Measurements from ENCODE around the gene ABHD16A. TPM values are rescaled to one million over a fixed set of nuclear protein-coding genes. Genes with fewer than 3 reads are reported as not detected.

Gene ABHD16A
- polyA plus RNA-seq, 1 donor from 2014 or later, result 130 TPM

- Histone ChIP-seq H4K20me1 (ENCODE audit: insufficient read depth) (no peaks in the 10 kb centered on the region), H3K9me3 (ENCODE audit: low read length) (no peaks in the 10 kb centered on the region), H3K36me3 (ENCODE audit: insufficient read depth, low read length) (no peaks in the 10 kb centered on the region), H2AFZ (ENCODE audit: low read depth, low read length) (no peak overlapping the region), H3K27ac (ENCODE audit: low read length) (no peak overlapping the region), H3K27me3 (ENCODE audit: insufficient read depth, low read depth, low read length) (no peaks in the 10 kb centered on the region), H3K4me3 (ENCODE audit: low read length) (no peak overlapping the region), H3K79me2 (replicated peaks; ENCODE audit: insufficient read depth, low read length) (no peaks in the 10 kb centered on the region), H3K4me2 (ENCODE audit: low read length) (no peak overlapping the region), H3F3A (ENCODE audit: insufficient read depth, low read length, poor library complexity, severe bottlenecking) (no peaks in the 10 kb centered on the region), H3K9ac (ENCODE audit: low read length) (no peak overlapping the region), H3K9me2 (ENCODE audit: insufficient read depth, low read length) (no peaks in the 10 kb centered on the region)
- TF ChIP-seq RAD21 (conservative IDR thresholded peaks at IDR 0.05) (no peak), CTCF (IDR thresholded peaks at IDR 0.05; ENCODE audit: poor library complexity, severe bottlenecking) (no peak), SMC3 (conservative IDR thresholded peaks at IDR 0.05; ENCODE audit: poor library complexity) (no peak), REST (IDR thresholded peaks at IDR 0.05; ENCODE audit: borderline replicate concordance) (no peak), POLR2AphosphoS5 (IDR thresholded peaks at IDR 0.05) (no peak), MXI1 (conservative IDR thresholded peaks at IDR 0.05; ENCODE audit: poor library complexity, severe bottlenecking) (no peak), EZH2 (IDR thresholded peaks at IDR 0.05; ENCODE audit: borderline replicate concordance, insufficient read depth, low read length, poor library complexity, severe bottlenecking) (no peak), EP300 (conservative IDR thresholded peaks at IDR 0.05; ENCODE audit: poor library complexity, severe bottlenecking) (no peak), TAF1 (IDR thresholded peaks at IDR 0.05; ENCODE audit: low read depth) (no peak)
Observed at GRCh38 chr6:31639043-31639442, 64.1 kb downstream of the ABHD16A start.

Small RNA genes within 50 kb of the gene (small RNA-seq; reads per million reads assigned to genes)
- gene LY6G6D (0 reads per million in 3 experiments), gene MIR4646 (0 to 0.03 (median 0) reads per million in 3 experiments), gene RF00019 (0 to 1.2 (median 0) reads per million in 3 experiments)

Other genes with a start within 250 kb of the ABHD16A start
- 0.14 TPM in 1 of 2 replicates, not detected in the other for gene MICB, start 205.2 kb downstream of the ABHD16A start, polyA plus RNA-seq
- gene MCCD1, start 174.4 kb downstream of the ABHD16A start, polyA plus RNA-seq, result not detected in 2 replicates
- 313 and 371 TPM in 2 replicates for gene DDX39B, start 161.3 kb downstream of the ABHD16A start, polyA plus RNA-seq
- gene ATP6V1G2, start 156.7 kb downstream of the ABHD16A start, polyA plus RNA-seq, result 56.7 and 76.7 TPM in 2 replicates
- 88.7 and 92.8 TPM in 2 replicates for gene NFKBIL1, start 155.7 kb downstream of the ABHD16A start, polyA plus RNA-seq
- 0.56 TPM in 1 of 2 replicates, not detected in the other for gene LTA, start 131.0 kb downstream of the ABHD16A start, polyA plus RNA-seq
- not detected in 2 replicates for gene TNF, start 127.8 kb downstream of the ABHD16A start, polyA plus RNA-seq
- gene LTB, start 120.9 kb downstream of the ABHD16A start, polyA plus RNA-seq, result not detected in 2 replicates
- gene LST1, start 117.0 kb downstream of the ABHD16A start, polyA plus RNA-seq, result not detected in 2 replicates
- gene NCR3, start 110.3 kb downstream of the ABHD16A start, polyA plus RNA-seq, result not detected in 2 replicates
- gene AIF1, start 88.1 kb downstream of the ABHD16A start, polyA plus RNA-seq, result not detected in 2 replicates
- 39.9 and 51.0 TPM in 2 replicates for gene PRRC2A, start 82.6 kb downstream of the ABHD16A start, polyA plus RNA-seq
- gene BAG6, start 50.7 kb downstream of the ABHD16A start, polyA plus RNA-seq, result 203 and 204 TPM in 2 replicates
- gene APOM, start 47.4 kb downstream of the ABHD16A start, polyA plus RNA-seq, result 1.3 and 4.4 TPM in 2 replicates
- 17.2 and 24.3 TPM in 2 replicates for gene C6orf47, start 42.5 kb downstream of the ABHD16A start, polyA plus RNA-seq
- gene GPANK1, start 38.3 kb downstream of the ABHD16A start, polyA plus RNA-seq, result 18.4 and 21.9 TPM in 2 replicates
- gene CSNK2B, start 37.2 kb downstream of the ABHD16A start, polyA plus RNA-seq, result 130 and 135 TPM in 2 replicates
- 4.0 and 7.7 TPM in 2 replicates for gene LY6G5B, start 33.3 kb downstream of the ABHD16A start, polyA plus RNA-seq
- gene LY6G5C, start 22.3 kb downstream of the ABHD16A start, polyA plus RNA-seq, result 13.4 and 26.6 TPM in 2 replicates
- not detected in 2 replicates for gene LY6G6F, start 3.5 kb upstream of the ABHD16A start, polyA plus RNA-seq
- gene LY6G6D, start 12.0 kb upstream of the ABHD16A start, polyA plus RNA-seq, result not detected in 2 replicates
- gene LY6G6C, start 18.4 kb upstream of the ABHD16A start, polyA plus RNA-seq, result 0.78 and 0.88 TPM in 2 replicates
- not detected in 2 replicates for gene MPIG6B, start 20.0 kb upstream of the ABHD16A start, polyA plus RNA-seq
- 386 and 410 TPM in 2 replicates for gene DDAH2, start 26.0 kb upstream of the ABHD16A start, polyA plus RNA-seq
- gene CLIC1, start 33.2 kb upstream of the ABHD16A start, polyA plus RNA-seq, result 5.5 and 5.7 TPM in 2 replicates
- 5.1 and 7.8 TPM in 2 replicates for gene MSH5, start 36.7 kb upstream of the ABHD16A start, polyA plus RNA-seq
- 1.3 TPM in 1 of 2 replicates, not detected in the other for gene SAPCD1, start 59.3 kb upstream of the ABHD16A start, polyA plus RNA-seq
- 5.3 and 5.7 TPM in 2 replicates for gene VWA7, start 74.0 kb upstream of the ABHD16A start, polyA plus RNA-seq
- 40.9 and 49.4 TPM in 2 replicates for gene VARS1, start 92.4 kb upstream of the ABHD16A start, polyA plus RNA-seq
- 68.5 and 87.6 TPM in 2 replicates for gene LSM2, start 103.6 kb upstream of the ABHD16A start, polyA plus RNA-seq
- 1.6 and 2.6 TPM in 2 replicates for gene HSPA1L, start 112.0 kb upstream of the ABHD16A start, polyA plus RNA-seq
- 50.9 and 54.5 TPM in 2 replicates for gene HSPA1A, start 112.2 kb upstream of the ABHD16A start, polyA plus RNA-seq
- gene HSPA1B, start 124.4 kb upstream of the ABHD16A start, polyA plus RNA-seq, result 120 and 128 TPM in 2 replicates
- gene NEU1, start 159.5 kb upstream of the ABHD16A start, polyA plus RNA-seq, result 40.9 and 47.0 TPM in 2 replicates
- 0.09 and 0.46 TPM in 2 replicates for gene SLC44A4, start 175.7 kb upstream of the ABHD16A start, polyA plus RNA-seq
- gene EHMT2, start 194.4 kb upstream of the ABHD16A start, polyA plus RNA-seq, result 102 and 121 TPM in 2 replicates
- 19.2 and 21.4 TPM in 2 replicates for gene ZBTB12, start 198.8 kb upstream of the ABHD16A start, polyA plus RNA-seq
- gene C2, start 224.4 kb upstream of the ABHD16A start, polyA plus RNA-seq, result 1.2 and 1.5 TPM in 2 replicates
- 0.97 TPM in 1 of 2 replicates, not detected in the other for gene CFB, start 242.8 kb upstream of the ABHD16A start, polyA plus RNA-seq

Measured in neural cell (in vitro differentiated cells).